Retinal pigment epithelial cell (primary cell): ENCODE results near the gene ALPG.

ENCODE experiments used
- DNase-seq: peaks from one replicate; pipeline ENCODE4 v3.0.0-alpha.2; 2010; ENCODE audit warnings: low read depth
- H3K4me3 ChIP-seq: 2 replicates; pipeline ENCODE4 v1.5.1; 2011; ENCODE audit warnings: mild to moderate bottlenecking, low read length, control low read depth, moderate library complexity
- TF ChIP-seq, protein P1 (sequence below): conservative IDR thresholded peaks from 2 replicates; pipeline ENCODE4 v1.5.1; 2011; ENCODE audit warnings: low read depth, low read length, control low read depth, inconsistent platforms

Gene ALPG

DNA sequence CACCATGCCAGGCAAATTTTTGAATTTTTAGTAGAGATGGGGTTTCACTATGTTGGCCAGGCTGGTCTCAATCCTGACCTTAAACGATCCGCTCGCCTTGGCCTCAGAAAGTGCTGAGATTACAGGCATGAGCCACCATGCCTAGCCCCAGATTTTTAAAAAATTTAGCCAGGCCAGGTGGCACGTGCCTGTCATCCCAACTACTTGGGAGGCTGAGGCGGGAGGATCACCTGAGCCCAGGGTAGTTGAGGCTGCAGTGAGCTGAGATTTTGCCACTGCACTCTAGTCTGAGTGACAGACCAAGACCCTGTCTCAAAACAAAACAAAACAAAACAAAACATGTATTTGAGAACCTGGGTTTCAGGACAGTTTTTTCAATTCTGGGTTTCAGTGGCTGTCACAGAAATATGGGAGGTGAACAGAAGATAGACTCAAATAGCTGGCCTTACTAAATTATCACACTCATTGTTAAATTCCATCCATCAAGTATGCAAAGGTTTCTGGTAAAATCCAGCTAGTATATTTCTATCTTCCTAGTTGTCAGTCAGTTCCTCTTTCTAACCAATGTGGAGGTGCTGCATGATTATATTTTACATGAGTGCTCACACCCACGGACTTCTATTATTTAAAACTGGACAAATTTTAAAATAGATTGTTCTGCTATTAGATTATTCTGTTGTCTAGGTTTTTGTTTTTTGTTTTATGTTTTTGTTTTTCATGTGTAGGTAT, 5.4 kb downstream of the ALPG start:
- TF ChIP-seq, protein P1, sequence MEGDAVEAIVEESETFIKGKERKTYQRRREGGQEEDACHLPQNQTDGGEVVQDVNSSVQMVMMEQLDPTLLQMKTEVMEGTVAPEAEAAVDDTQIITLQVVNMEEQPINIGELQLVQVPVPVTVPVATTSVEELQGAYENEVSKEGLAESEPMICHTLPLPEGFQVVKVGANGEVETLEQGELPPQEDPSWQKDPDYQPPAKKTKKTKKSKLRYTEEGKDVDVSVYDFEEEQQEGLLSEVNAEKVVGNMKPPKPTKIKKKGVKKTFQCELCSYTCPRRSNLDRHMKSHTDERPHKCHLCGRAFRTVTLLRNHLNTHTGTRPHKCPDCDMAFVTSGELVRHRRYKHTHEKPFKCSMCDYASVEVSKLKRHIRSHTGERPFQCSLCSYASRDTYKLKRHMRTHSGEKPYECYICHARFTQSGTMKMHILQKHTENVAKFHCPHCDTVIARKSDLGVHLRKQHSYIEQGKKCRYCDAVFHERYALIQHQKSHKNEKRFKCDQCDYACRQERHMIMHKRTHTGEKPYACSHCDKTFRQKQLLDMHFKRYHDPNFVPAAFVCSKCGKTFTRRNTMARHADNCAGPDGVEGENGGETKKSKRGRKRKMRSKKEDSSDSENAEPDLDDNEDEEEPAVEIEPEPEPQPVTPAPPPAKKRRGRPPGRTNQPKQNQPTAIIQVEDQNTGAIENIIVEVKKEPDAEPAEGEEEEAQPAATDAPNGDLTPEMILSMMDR: no peak
- no peak for DNase-seq
- H3K4me3 ChIP-seq: no peak overlapping the region

DNA sequence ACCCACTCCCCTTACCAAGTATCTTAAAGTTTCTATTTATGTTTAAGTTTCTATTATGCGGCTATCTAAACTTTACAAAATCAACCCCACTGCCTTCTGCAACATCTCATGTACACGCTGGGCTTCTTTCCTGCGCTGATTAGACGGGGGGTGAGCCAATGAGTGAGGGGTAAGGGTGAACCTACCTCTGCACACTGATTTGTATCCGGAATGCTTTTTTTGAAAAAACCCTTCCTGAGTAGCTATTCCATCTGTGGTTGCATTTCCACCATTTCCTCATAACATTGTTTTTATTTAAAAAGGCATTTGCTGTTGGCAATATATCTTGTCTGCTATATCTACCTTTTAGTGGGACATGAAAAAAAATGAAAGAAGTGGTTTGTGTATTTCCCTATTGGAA, 6.3 kb downstream of the ALPG start:
- TF ChIP-seq, protein P1: no peak
- no peak for DNase-seq
- H3K4me3 ChIP-seq: no peak overlapping the region

DNA sequence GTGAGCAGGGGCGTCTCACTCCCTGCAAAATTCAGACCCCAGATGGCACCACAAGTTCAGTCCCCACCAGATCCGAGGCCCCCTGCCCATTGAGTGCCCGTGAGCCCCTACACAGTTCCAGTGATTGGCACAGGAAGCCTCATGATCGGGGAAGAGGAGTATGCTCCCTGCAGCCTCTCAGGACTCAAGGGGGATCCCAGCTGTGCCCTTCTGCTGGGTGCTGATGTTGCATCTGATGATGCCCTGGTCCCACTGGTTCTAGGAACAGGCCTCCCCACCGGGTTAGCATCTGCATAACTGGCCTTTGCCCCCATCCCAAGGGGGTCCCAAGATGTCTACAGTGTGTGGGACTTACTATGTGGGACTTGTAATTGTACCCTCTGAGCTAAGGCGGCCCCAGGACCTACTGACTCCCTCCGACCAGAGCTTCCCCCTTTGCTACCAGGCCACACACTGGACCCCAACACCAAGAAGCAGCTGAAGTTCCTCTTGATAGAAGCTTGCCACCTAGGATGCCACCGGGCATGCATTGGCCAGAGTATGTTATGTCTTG, 8.6 kb downstream of the ALPG start:
- TF ChIP-seq, protein P1: no peak
- no peak overlapping the region for H3K4me3 ChIP-seq
- DNase-seq: no peak

DNA sequence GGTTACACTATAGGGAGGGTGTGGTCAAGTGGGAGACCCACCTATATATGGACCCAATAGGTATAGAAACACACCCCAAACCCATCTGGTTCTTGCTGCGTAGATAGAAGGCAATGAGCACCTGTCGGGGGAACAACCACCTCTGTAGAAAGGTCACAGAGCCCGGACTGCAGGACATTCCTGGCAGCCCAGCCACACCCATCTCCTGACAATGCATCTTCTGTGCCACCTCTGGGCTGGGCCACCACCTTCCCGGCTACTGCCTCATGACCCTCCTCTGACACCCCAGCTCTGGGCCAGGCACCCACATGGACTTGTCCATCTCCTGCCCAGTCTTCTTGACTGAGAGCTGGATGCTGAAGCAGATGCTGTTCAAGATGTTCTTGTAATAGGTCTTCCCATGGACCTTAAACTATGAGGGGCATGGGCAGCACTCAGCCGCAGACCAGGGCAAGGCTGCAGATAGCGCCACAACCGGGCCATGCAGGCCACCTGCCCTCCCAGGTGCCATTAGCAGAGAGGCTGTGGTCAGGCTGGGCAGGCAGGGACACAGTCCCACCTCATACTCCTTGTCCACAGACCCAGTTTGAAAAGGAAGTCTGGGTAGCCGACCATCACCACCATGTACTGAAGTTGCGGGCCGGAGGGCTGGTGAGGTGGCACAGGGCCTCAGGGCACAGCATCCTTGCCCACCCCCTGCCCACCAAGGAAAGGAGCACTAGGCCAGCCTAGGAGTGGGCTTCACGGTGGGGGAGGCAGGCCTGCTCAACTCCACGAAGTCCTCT, 9.3 kb downstream of the ALPG start:
- no peak overlapping the region for H3K4me3 ChIP-seq
- TF ChIP-seq, protein P1: no peak
- no peak for DNase-seq

DNA sequence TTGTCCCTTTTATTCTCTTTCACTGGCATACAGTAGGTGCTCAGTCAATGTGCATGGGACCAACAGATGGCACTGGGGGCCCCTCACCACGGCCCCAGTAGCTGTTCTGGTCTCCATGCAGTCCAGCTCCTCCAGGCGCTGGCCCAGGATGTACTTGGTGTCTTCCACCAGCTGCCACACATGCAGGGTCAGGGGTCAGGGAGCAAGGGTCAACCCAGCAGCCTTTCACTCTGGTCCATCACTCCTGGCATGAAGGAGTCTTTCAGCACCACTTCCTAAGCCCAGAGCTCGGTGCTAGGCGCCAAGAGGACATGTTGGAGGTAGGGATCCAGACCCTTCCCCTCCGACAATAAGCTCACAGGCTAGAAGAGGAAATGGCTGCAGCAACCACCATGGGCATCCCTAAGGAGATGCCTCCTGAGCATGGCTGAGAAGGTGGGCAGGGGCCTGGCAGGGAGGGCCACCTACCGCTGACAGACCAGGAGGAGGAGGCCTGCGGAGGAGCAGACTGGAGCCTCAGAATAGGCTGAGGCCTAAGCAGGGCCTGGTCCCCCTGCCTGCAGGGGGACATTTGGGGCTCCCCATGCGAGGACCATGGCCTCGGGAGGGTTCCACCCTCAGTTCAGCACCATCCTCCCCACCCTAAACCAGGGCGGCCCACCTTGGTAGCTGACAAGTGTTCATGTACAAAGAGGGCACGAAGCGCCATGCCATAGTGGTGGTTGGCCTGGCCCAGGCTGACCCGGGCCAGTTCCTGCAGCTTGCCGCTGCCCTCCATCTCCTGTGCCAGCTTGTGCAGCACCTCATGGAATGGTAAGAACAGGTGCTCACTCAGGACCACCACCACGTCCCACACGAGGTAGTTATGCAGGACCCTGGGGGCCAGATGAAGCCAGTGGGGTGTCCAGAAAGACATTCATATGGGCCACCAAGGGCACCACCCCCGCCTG, 10.2 kb downstream of the ALPG start:
- DNase-seq: no peak
- TF ChIP-seq, protein P1: no peak
- H3K4me3 ChIP-seq: no peak overlapping the region

DNA sequence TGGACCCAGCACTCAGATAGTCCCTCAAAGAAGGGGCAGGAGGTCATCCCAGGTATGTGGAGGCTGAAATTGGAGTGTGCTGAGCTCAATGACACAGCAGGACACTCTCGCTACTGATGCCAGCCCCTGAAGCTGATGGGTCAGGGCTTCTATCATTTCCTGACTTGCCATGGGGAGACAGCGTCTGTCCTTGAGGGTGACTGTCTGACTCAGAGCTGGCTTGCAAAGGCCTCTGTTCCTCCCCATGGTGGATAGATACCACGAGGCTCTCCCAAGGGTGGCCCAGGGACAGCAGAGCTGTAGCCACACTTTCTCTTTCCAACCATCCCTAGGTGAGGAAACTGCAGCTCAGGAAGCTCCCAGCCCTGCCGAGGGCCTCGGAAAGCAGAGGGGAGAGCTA, 10.8 kb downstream of the ALPG start:
- no peak overlapping the region for H3K4me3 ChIP-seq
- TF ChIP-seq, protein P1: no peak
- DNase-seq: no peak
